Keratinocyte (primary cell): Measurements from ENCODE around the gene ZMIZ1. TPM values are rescaled to one million over a fixed set of nuclear protein-coding genes. Genes with fewer than 3 reads are reported as not detected.
A peak's percentile ranks its signal among the peaks of the same experiment; 100 is the strongest.

Experiments
- DNase-seq: peaks from one replicate; pipeline ENCODE4 v3.0.0-alpha.2; 2011; ENCODE audit warnings: low read depth, missing footprints, low spot score
- FAIRE-seq: peaks from 2 replicates; lab custom pipeline; 2011; peaks lifted over from hg19 to GRCh38; lab: Jason Lieb, UNC
- H2AFZ ChIP-seq: 2 replicates; pipeline ENCODE4 v1.6.0; 2012; ENCODE audit warnings: low read length, control low read depth, inconsistent platforms; ENCODE audit not compliant: control insufficient read depth
- H3K27ac ChIP-seq: 2 replicates; pipeline ENCODE4 v1.5.1; 2011; ENCODE audit warnings: low read length; ENCODE audit not compliant: control insufficient read depth, insufficient read depth
- H3K27me3 ChIP-seq: 3 replicates; pipeline ENCODE4 v1.6.0; 2011; ENCODE audit warnings: low read length; ENCODE audit not compliant: control insufficient read depth, insufficient read depth; ENCODE audit errors: extremely low read depth
- H3K36me3 ChIP-seq, 2 experiments: 2 replicates in 1 of 2; 3 replicates in 1 of 2; pipeline ENCODE4 v1.5.1; 2011; ENCODE audit warnings: low read length in 2 of 2, mild to moderate bottlenecking in 1 of 2; ENCODE audit not compliant: control insufficient read depth in 2 of 2, insufficient read depth in 2 of 2; ENCODE audit errors: extremely low read depth in 1 of 2
- H3K4me1 ChIP-seq: 3 replicates; pipeline ENCODE4 v1.5.1; 2011; ENCODE audit warnings: low read length; ENCODE audit not compliant: control insufficient read depth, insufficient read depth; ENCODE audit errors: extremely low read depth
- H3K4me2 ChIP-seq: 3 replicates; pipeline ENCODE4 v1.6.0; 2011; ENCODE audit warnings: low read depth, low read length; ENCODE audit not compliant: control insufficient read depth, insufficient read depth; ENCODE audit errors: extremely low read depth
- H3K4me3 ChIP-seq, 3 experiments: fragments of 200-600 bp in 1 of 3; sonication (generic) in 1 of 3; 2 replicates in 2 of 3; 3 replicates in 1 of 3; pipeline ENCODE4 v1.5.1; 2011 to 2016; ENCODE audit warnings: low read length in 3 of 3, mild to moderate bottlenecking in 3 of 3, control low read depth in 2 of 3, inconsistent platforms in 1 of 3, low read depth in 1 of 3, mixed read lengths in 1 of 3, mixed run types in 1 of 3, moderate library complexity in 1 of 3; ENCODE audit not compliant: control insufficient read depth in 2 of 3, insufficient read depth in 2 of 3; ENCODE audit errors: extremely low read depth in 1 of 3
- H3K79me2 ChIP-seq: 2 replicates; pipeline ENCODE4 v1.6.0; 2012; ENCODE audit warnings: low read length; ENCODE audit not compliant: control insufficient read depth, insufficient read depth
- H3K9ac ChIP-seq: 3 replicates; pipeline ENCODE4 v1.6.0; 2011; ENCODE audit warnings: low read length; ENCODE audit not compliant: control insufficient read depth, insufficient read depth; ENCODE audit errors: extremely low read depth
- H3K9me1 ChIP-seq: 3 replicates; pipeline ENCODE4 v1.6.0; 2011; ENCODE audit warnings: low read length; ENCODE audit not compliant: control insufficient read depth, insufficient read depth; ENCODE audit errors: extremely low read depth
- H3K9me3 ChIP-seq: 2 replicates; pipeline ENCODE4 v1.5.1; 2012; ENCODE audit warnings: low read depth, low read length; ENCODE audit not compliant: control insufficient read depth
- H4K20me1 ChIP-seq: 3 replicates; pipeline ENCODE4 v1.6.0; 2011; ENCODE audit warnings: low read length; ENCODE audit not compliant: control insufficient read depth, insufficient read depth; ENCODE audit errors: extremely low read depth
- EZH2 ChIP-seq: IDR thresholded peaks from one replicate; pipeline ENCODE4 v1.6.1; 2012; ENCODE audit warnings: inconsistent platforms, mild to moderate bottlenecking, low read length, moderate library complexity
- dilution Hi-C: fragments of 300-500 bp; cut with MboI; formaldehyde crosslinking; loops from one replicate; pipeline ENCODE4 v1.7.0; 2020; ENCODE audit warnings: low sequenced_read_pairs; ENCODE audit not compliant: extremely low pct_ligation_motif_present
- polyA plus RNA-seq, 5 experiments: library from polyadenylated mRNA; depleted of rRNA in 3 of 5; stranded (reverse) in 3 of 5; stranded (forward) in 1 of 5; unstranded in 1 of 5; fragments of >200 nt; gene quantifications; 1 replicate in 1 of 5; 2 replicates in 3 of 5; 3 replicates in 1 of 5; pipeline versions ENCODE4 v1.2.1 to v1.2.3, GENCODE V29; 2011 to 2012; ENCODE audit warnings: missing spikeins in 2 of 5, low read depth in 1 of 5, low replicate concordance in 1 of 5
- TF ChIP-seq, protein P1 (sequence below), 3 experiments: IDR thresholded peaks in 1 of 3; conservative IDR thresholded peaks in 1 of 3; optimal IDR thresholded peaks in 1 of 3; 2 replicates in 2 of 3; 3 replicates in 1 of 3; pipeline versions ENCODE3 to v1.5.1; 2011; ENCODE audit warnings: low read length in 3 of 3, mild to moderate bottlenecking in 3 of 3, moderate library complexity in 2 of 3, control low read depth in 1 of 3, inconsistent platforms in 1 of 3; ENCODE audit not compliant: insufficient read depth in 2 of 3; ENCODE audit errors: extremely low read depth in 1 of 3

Gene ZMIZ1
- polyA plus RNA-seq, 1 donor (not counting 4 experiments of a cell fraction or from before 2014, with no cell fraction given) = 1.8 TPM

GRCh38 chr10:79111846-79112614 is 43.3 kb downstream of the ZMIZ1 start:
- Histone ChIP-seq H3K9me3 (no peaks in the 10 kb centered on the region), H3K4me1 (peaks cover 31% of the 10 kb centered on the region), H3K36me3 (no peaks in the 10 kb centered on the region), H3K27ac (peak overlapping the region; percentile 71), H3K4me3 (no peak overlapping the region), H3K79me2 (peaks cover 8% of the 10 kb centered on the region), H4K20me1 (no peaks in the 10 kb centered on the region), H3K9ac (peak overlapping the region; percentile 61), H2AFZ (no peak overlapping the region), H3K4me2 (no peak overlapping the region), H3K27me3 (no peaks in the 10 kb centered on the region), H3K9me1 (no peaks in the 10 kb centered on the region)
- dilution Hi-C loops = no loop called here
- no peak for TF ChIP-seq EZH2
- TF ChIP-seq, protein P1, sequence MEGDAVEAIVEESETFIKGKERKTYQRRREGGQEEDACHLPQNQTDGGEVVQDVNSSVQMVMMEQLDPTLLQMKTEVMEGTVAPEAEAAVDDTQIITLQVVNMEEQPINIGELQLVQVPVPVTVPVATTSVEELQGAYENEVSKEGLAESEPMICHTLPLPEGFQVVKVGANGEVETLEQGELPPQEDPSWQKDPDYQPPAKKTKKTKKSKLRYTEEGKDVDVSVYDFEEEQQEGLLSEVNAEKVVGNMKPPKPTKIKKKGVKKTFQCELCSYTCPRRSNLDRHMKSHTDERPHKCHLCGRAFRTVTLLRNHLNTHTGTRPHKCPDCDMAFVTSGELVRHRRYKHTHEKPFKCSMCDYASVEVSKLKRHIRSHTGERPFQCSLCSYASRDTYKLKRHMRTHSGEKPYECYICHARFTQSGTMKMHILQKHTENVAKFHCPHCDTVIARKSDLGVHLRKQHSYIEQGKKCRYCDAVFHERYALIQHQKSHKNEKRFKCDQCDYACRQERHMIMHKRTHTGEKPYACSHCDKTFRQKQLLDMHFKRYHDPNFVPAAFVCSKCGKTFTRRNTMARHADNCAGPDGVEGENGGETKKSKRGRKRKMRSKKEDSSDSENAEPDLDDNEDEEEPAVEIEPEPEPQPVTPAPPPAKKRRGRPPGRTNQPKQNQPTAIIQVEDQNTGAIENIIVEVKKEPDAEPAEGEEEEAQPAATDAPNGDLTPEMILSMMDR (optimal IDR thresholded peaks at IDR 0.05 in 1 of 3, IDR thresholded peaks at IDR 0.05 in 1 of 3, conservative IDR thresholded peaks at IDR 0.05 in 1 of 3; ENCODE audit: extremely low read depth in 1 of 3, insufficient read depth in 2 of 3, low read length in 3 of 3) = no peak
- DNase-seq (no peak), FAIRE-seq (no peak)

DNA sequence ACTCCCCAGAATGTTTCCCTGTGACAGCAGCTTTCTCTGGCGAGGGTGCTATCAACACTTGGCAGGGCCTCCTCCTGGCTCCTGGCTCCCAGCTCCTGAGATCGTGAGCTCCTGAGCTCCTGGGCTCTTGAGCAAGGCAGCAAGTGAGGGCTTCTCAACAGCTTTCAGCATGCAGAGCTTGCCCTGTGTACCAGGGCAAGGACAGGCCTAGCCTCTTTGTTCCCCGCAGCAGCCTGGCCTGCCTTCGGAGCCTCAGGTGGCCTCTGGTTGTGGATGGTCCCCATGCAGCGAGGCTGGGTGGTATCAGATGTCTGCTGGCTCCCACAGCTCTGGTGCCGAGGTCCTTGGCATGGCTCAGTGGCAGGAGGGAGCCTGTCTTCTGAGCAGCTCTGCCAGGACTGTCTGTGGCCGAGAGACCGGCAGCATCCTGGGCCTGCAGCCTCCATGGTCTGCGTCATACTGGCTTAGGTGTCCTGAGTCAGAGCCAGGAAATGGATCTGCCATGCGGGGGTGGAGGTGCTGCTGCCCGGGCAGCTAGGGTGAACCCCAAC is 44.2 kb downstream of the ZMIZ1 start:
- Histone ChIP-seq H3K9me1 (no peaks in the 10 kb centered on the region), H3K4me2 (peak overlapping the region; percentile 56), H4K20me1 (no peaks in the 10 kb centered on the region), H3K79me2 (peaks cover 8% of the 10 kb centered on the region), H3K27ac (peak overlapping the region; percentile 71), H3K4me1 (peaks cover 31% of the 10 kb centered on the region), H3K36me3 (no peaks in the 10 kb centered on the region), H2AFZ (peak overlapping the region; percentile 91), H3K9me3 (no peaks in the 10 kb centered on the region), H3K27me3 (no peaks in the 10 kb centered on the region), H3K4me3 (no peak overlapping the region), H3K9ac (peak overlapping the region; percentile 61)
- dilution Hi-C loops = no loop called here
- no peak for TF ChIP-seq EZH2
- TF ChIP-seq, protein P1 (optimal IDR thresholded peaks at IDR 0.05 in 1 of 3, IDR thresholded peaks at IDR 0.05 in 1 of 3, conservative IDR thresholded peaks at IDR 0.05 in 1 of 3; ENCODE audit: extremely low read depth in 1 of 3, insufficient read depth in 2 of 3, low read length in 3 of 3) = no peak
- FAIRE-seq = peak; percentile 39
- DNase-seq = peak; percentile 36
